Measurements from ENCODE around the gene SPRTN.

The SPRTN gene

GRCh38 chr1:231327617-231328016, 10.5 kb upstream of the SPRTN start:
- TF ChIP-seq ZFP30 (CRISPR knock-in tag; IDR thresholded peaks at IDR 0.05), result no peak
- no peak for TF ChIP-seq PATZ1 (CRISPR knock-in tag; IDR thresholded peaks at IDR 0.05; ENCODE audit: borderline replicate concordance)
- TF ChIP-seq SNAI2 (CRISPR knock-in tag; IDR thresholded peaks at IDR 0.05), result no peak
- TF ChIP-seq CREB5 (CRISPR knock-in tag; IDR thresholded peaks at IDR 0.05; ENCODE audit: low read depth), result no peak
- TF ChIP-seq ZNF8 (CRISPR knock-in tag; IDR thresholded peaks at IDR 0.05), result no peak
- no peak for TF ChIP-seq TSHZ2 (CRISPR knock-in tag; IDR thresholded peaks at IDR 0.05)
- TF ChIP-seq ZFP3 (CRISPR knock-in tag; IDR thresholded peaks at IDR 0.05), result no peak
- TF ChIP-seq GLIS3 (CRISPR knock-in tag; IDR thresholded peaks at IDR 0.05), result no peak
- ATAC-seq, result no peak

- ATAC-seq, result no peak
- no peak for TF ChIP-seq PATZ1 (CRISPR knock-in tag; IDR thresholded peaks at IDR 0.05; ENCODE audit: borderline replicate concordance)
- no peak for TF ChIP-seq GLIS3 (CRISPR knock-in tag; IDR thresholded peaks at IDR 0.05)
- TF ChIP-seq OSR1 (CRISPR knock-in tag; IDR thresholded peaks at IDR 0.05), result no peak
- TF ChIP-seq, protein P1, sequence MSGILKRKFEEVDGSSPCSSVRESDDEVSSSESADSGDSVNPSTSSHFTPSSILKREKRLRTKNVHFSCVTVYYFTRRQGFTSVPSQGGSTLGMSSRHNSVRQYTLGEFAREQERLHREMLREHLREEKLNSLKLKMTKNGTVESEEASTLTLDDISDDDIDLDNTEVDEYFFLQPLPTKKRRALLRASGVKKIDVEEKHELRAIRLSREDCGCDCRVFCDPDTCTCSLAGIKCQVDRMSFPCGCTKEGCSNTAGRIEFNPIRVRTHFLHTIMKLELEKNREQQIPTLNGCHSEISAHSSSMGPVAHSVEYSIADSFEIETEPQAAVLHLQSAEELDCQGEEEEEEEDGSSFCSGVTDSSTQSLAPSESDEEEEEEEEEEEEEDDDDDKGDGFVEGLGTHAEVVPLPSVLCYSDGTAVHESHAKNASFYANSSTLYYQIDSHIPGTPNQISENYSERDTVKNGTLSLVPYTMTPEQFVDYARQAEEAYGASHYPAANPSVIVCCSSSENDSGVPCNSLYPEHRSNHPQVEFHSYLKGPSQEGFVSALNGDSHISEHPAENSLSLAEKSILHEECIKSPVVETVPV (CRISPR knock-in tag; IDR thresholded peaks at IDR 0.05), result no peak
- no peak for TF ChIP-seq ZC3H10 (CRISPR knock-in tag; IDR thresholded peaks at IDR 0.05)
- no peak for TF ChIP-seq ZFP30 (CRISPR knock-in tag; IDR thresholded peaks at IDR 0.05)
- TF ChIP-seq ZNF565 (CRISPR knock-in tag; conservative IDR thresholded peaks at IDR 0.05; ENCODE audit: low read depth), result no peak
- TF ChIP-seq ZNF8 (CRISPR knock-in tag; IDR thresholded peaks at IDR 0.05), result no peak
- no peak for TF ChIP-seq BACH2 (CRISPR knock-in tag; IDR thresholded peaks at IDR 0.05; ENCODE audit: borderline replicate concordance)
- TF ChIP-seq CSDC2 (CRISPR knock-in tag; IDR thresholded peaks at IDR 0.05), result no peak
- no peak for TF ChIP-seq ARNTL (CRISPR knock-in tag; IDR thresholded peaks at IDR 0.05; ENCODE audit: borderline replicate concordance, low read depth)
These were observed 8.6 kb upstream of the SPRTN start for GRCh38 chr1:231329483-231329882.

DNA sequence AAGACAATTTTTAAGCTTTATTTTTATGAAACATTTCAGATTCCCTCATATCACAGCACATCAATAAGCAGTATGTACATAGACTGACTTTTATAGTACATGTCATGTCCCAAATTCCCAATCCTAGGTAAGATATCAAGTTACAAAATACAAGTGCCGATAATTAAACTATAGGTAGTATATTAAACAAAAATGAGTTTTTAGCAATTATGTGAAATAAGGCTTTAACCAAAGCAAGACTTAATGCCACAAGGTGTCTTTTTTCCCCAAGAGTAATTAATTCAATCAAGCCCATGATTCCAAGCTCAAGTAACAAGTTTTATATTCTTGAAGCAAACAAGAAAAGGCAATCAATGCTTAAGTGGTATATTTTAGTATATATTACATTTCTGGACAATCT, 5.3 kb upstream of the SPRTN start:
- ATAC-seq, result no peak
- TF ChIP-seq POU6F1 (CRISPR knock-in tag; IDR thresholded peaks at IDR 0.05; ENCODE audit: borderline replicate concordance, low read depth) (no peak), PATZ1 (CRISPR knock-in tag; IDR thresholded peaks at IDR 0.05; ENCODE audit: borderline replicate concordance) (no peak), BACH2 (CRISPR knock-in tag; IDR thresholded peaks at IDR 0.05; ENCODE audit: borderline replicate concordance) (no peak), CREB5 (CRISPR knock-in tag; IDR thresholded peaks at IDR 0.05; ENCODE audit: low read depth) (no peak), ESRRG (CRISPR knock-in tag; IDR thresholded peaks at IDR 0.05) (no peak), ZNF70 (CRISPR knock-in tag; IDR thresholded peaks at IDR 0.05) (no peak), OSR1 (CRISPR knock-in tag; IDR thresholded peaks at IDR 0.05) (no peak), ISL1 (CRISPR knock-in tag; IDR thresholded peaks at IDR 0.05) (no peak), ARNTL (CRISPR knock-in tag; IDR thresholded peaks at IDR 0.05; ENCODE audit: borderline replicate concordance, low read depth) (no peak), SNAI2 (CRISPR knock-in tag; IDR thresholded peaks at IDR 0.05) (no peak), ZFP30 (CRISPR knock-in tag; IDR thresholded peaks at IDR 0.05) (no peak), GLIS3 (CRISPR knock-in tag; IDR thresholded peaks at IDR 0.05) (no peak), ZC3H10 (CRISPR knock-in tag; IDR thresholded peaks at IDR 0.05) (no peak)
